SK-N-SH treated with all-trans-retinoic acid at 6 μM for 48 hours (cell line): ENCODE measurements around the gene CDC14B.

Experiments
- ATAC-seq: fragments of 200-7000 bp; cut with Tn5 transposase; 3 replicates; pipeline ENCODE4 v1.9.1; 2020; ENCODE audit warnings: mild to moderate bottlenecking, moderate library complexity
- ARNTL ChIP-seq: fragments of 450-650 bp; formaldehyde crosslinking; IDR thresholded peaks from 2 replicates; pipeline ENCODE4 v1.5.0; 2020; ENCODE audit warnings: low read depth, mild to moderate bottlenecking, moderate library complexity, borderline replicate concordance
- BACH2 ChIP-seq: fragments of 250-450 bp; sonication (Bioruptor Pico); IDR thresholded peaks from 2 replicates; pipeline ENCODE4 v1.9.0; 2021; ENCODE audit warnings: mild to moderate bottlenecking, borderline replicate concordance
- CREB5 ChIP-seq: fragments of 250-450 bp; sonication (Bioruptor Pico); IDR thresholded peaks from 2 replicates; pipeline ENCODE4 v1.5.1; 2020; ENCODE audit warnings: low read depth, mild to moderate bottlenecking, moderate library complexity
- CSDC2 ChIP-seq: fragments of 250-450 bp; sonication (Bioruptor Pico); IDR thresholded peaks from 2 replicates; pipeline ENCODE4 v1.5.0; 2020; ENCODE audit warnings: mild to moderate bottlenecking, moderate library complexity
- CSRNP3 ChIP-seq: fragments of 250-450 bp; sonication (Bioruptor Pico); IDR thresholded peaks from 2 replicates; pipeline ENCODE4 v1.5.1; 2021; ENCODE audit warnings: mild to moderate bottlenecking, moderate library complexity
- ESRRG ChIP-seq: fragments of 250-450 bp; sonication (Bioruptor Pico); IDR thresholded peaks from 2 replicates; pipeline ENCODE4 v1.6.1; 2021; ENCODE audit warnings: mild to moderate bottlenecking
- GLIS3 ChIP-seq: fragments of 250-450 bp; sonication (Bioruptor Pico); IDR thresholded peaks from 2 replicates; pipeline ENCODE4 v1.5.0; 2020; ENCODE audit warnings: mild to moderate bottlenecking, moderate library complexity
- OSR1 ChIP-seq: fragments of 250-450 bp; sonication (Bioruptor Pico); IDR thresholded peaks from 2 replicates; pipeline ENCODE4 v1.8.0; 2022; ENCODE audit warnings: moderate library complexity, mild to moderate bottlenecking, inconsistent platforms
- PATZ1 ChIP-seq: fragments of 250-450 bp; sonication (Bioruptor Pico); IDR thresholded peaks from 2 replicates; pipeline ENCODE4 v1.8.0; 2020; ENCODE audit warnings: mild to moderate bottlenecking, moderate library complexity, borderline replicate concordance
- POU6F1 ChIP-seq: fragments of 250-450 bp; sonication (Bioruptor Pico); IDR thresholded peaks from 2 replicates; pipeline ENCODE4 v1.8.0; 2021; ENCODE audit warnings: low read depth, mild to moderate bottlenecking, moderate library complexity, borderline replicate concordance
- PPARA ChIP-seq: fragments of 250-450 bp; sonication (Bioruptor Pico); IDR thresholded peaks from 2 replicates; pipeline ENCODE4 v1.5.0; 2020; ENCODE audit warnings: mild to moderate bottlenecking, borderline replicate concordance
- RARB ChIP-seq: fragments of 250-450 bp; sonication (Bioruptor Pico); IDR thresholded peaks from 2 replicates; pipeline ENCODE4 v1.8.0; 2021; ENCODE audit warnings: mild to moderate bottlenecking, moderate library complexity
- SNAI2 ChIP-seq: fragments of 250-450 bp; sonication (Bioruptor Pico); IDR thresholded peaks from 2 replicates; pipeline ENCODE4 v1.5.0; 2020; ENCODE audit warnings: mild to moderate bottlenecking, moderate library complexity
- TCF4 ChIP-seq: fragments of 250-450 bp; sonication (Bioruptor Pico); IDR thresholded peaks from 2 replicates; pipeline ENCODE4 v1.8.0; 2021; ENCODE audit warnings: mild to moderate bottlenecking, moderate library complexity, borderline replicate concordance
- TOX ChIP-seq: fragments of 250-450 bp; sonication (Bioruptor Pico); IDR thresholded peaks from 2 replicates; pipeline ENCODE4 v1.8.0; 2021; ENCODE audit warnings: mild to moderate bottlenecking, moderate library complexity, borderline replicate concordance
- TSHZ2 ChIP-seq: fragments of 250-450 bp; sonication (Bioruptor Pico); IDR thresholded peaks from 2 replicates; pipeline ENCODE4 v1.5.0; 2020; ENCODE audit warnings: mild to moderate bottlenecking, moderate library complexity
- ZC3H10 ChIP-seq: fragments of 250-450 bp; sonication (Bioruptor Pico); IDR thresholded peaks from 2 replicates; pipeline ENCODE4 v1.5.1; 2021; ENCODE audit warnings: mild to moderate bottlenecking, moderate library complexity
- ZFP3 ChIP-seq: fragments of 250-450 bp; sonication (Bioruptor Pico); IDR thresholded peaks from 2 replicates; pipeline ENCODE4 v1.5.0; 2020; ENCODE audit warnings: mild to moderate bottlenecking, moderate library complexity
- ZFP30 ChIP-seq: fragments of 450-650 bp; formaldehyde crosslinking; IDR thresholded peaks from 2 replicates; pipeline ENCODE4 v1.5.0; 2022; ENCODE audit warnings: mild to moderate bottlenecking, moderate library complexity
- ZNF565 ChIP-seq: fragments of 450-650 bp; formaldehyde crosslinking; conservative IDR thresholded peaks from 2 replicates; pipeline ENCODE4 v1.5.0; 2020; ENCODE audit warnings: low read depth, mild to moderate bottlenecking, moderate library complexity
- ZNF70 ChIP-seq: fragments of 450-650 bp; formaldehyde crosslinking; IDR thresholded peaks from 2 replicates; pipeline ENCODE4 v1.5.0; 2020; ENCODE audit warnings: mild to moderate bottlenecking, moderate library complexity
- ZNF8 ChIP-seq: fragments of 450-650 bp; formaldehyde crosslinking; IDR thresholded peaks from 2 replicates; pipeline ENCODE4 v1.5.0; 2020; ENCODE audit warnings: mild to moderate bottlenecking, moderate library complexity

Gene CDC14B

GRCh38 chr9:96493757-96494156 lies 125.9 kb downstream of the CDC14B start:
- TF ChIP-seq ZFP30 (CRISPR knock-in tag): no peak
- no peak for TF ChIP-seq TSHZ2
- no peak for TF ChIP-seq CSRNP3 (CRISPR knock-in tag)
- TF ChIP-seq ZNF565: no peak
- no peak for TF ChIP-seq TCF4
- TF ChIP-seq ZFP3: no peak
- TF ChIP-seq ZNF70 (CRISPR knock-in tag): no peak
- TF ChIP-seq PPARA: no peak
- TF ChIP-seq SNAI2 (CRISPR knock-in tag): no peak
- TF ChIP-seq ARNTL: no peak
- no peak for TF ChIP-seq RARB (CRISPR knock-in tag)
- no peak for TF ChIP-seq PATZ1 (CRISPR knock-in tag)
- no peak for TF ChIP-seq TOX
- no peak for TF ChIP-seq ZC3H10
- TF ChIP-seq POU6F1 (CRISPR knock-in tag): no peak
- TF ChIP-seq OSR1 (CRISPR knock-in tag): no peak
- ATAC-seq: no peak

GRCh38 chr9:96492993-96493531 lies 126.6 kb downstream of the CDC14B start:
- no peak for TF ChIP-seq POU6F1 (CRISPR knock-in tag)
- no peak for TF ChIP-seq ESRRG
- no peak for TF ChIP-seq CSDC2
- no peak for TF ChIP-seq PATZ1 (CRISPR knock-in tag)
- no peak for TF ChIP-seq TSHZ2
- TF ChIP-seq TOX: no peak
- TF ChIP-seq ZNF565: no peak
- TF ChIP-seq ZC3H10: no peak
- TF ChIP-seq BACH2 (CRISPR knock-in tag): no peak
- no peak for TF ChIP-seq ZNF8 (CRISPR knock-in tag)
- no peak for TF ChIP-seq GLIS3
- TF ChIP-seq OSR1 (CRISPR knock-in tag): no peak
- TF ChIP-seq RARB (CRISPR knock-in tag): no peak
- TF ChIP-seq ZNF70 (CRISPR knock-in tag): no peak
- TF ChIP-seq TCF4: no peak
- no peak for TF ChIP-seq CREB5
- TF ChIP-seq, all 23 proteins: peak for 0
- ATAC-seq: no peak
